Heart left ventricle (tissue), 13 donors: ENCODE data around the gene LRRC8E.

Experiments
- CTCF ChIP-seq, 12 donors: fragments of 200-600 bp; sonication (generic) in 4 of 12; IDR thresholded peaks; one replicate each; pipeline versions ENCODE4 v1.5.0 to v1.8.0; 2018 to 2022; ENCODE audit warnings: antibody characterized with exemption in 12 of 12, mild to moderate bottlenecking in 5 of 12
- POLR2A ChIP-seq, 2 donors: fragments of 450-650 bp; IDR thresholded peaks; one replicate each; pipeline ENCODE4 v1.6.1; 2017; ENCODE audit warnings: antibody characterized with exemption in 2 of 2, mild to moderate bottlenecking in 2 of 2, moderate library complexity in 2 of 2
- donor health status: ischemic (EF 13 %, LVEDD 7.1; RV severe dilation, severe dysfunction).
- donor health status: DM: no; HTN: yes; CAD: no.
- donor health status: DM: no; HTN: no; CAD: no.
- donor health status: ischemic (EF 25% LVEDD 6.9; RV normal size, moderate dysfunction).
- donor health status: ischemic (EF 25% LVEDD 5.7; RV mildly dilated, moderate dysfunction).
- donor health status: ischemic (EF 35%, LVEDD 5.7; RV mildly dilated, moderate dysfunction).
- donor health status: nonischemic (EF 11% LVEDD 7.7; RV severe dilation, severe dysfunction).
- donor health status: DM: yes; HTN: yes; CAD: no.
- donor health status: PGD.
- donor health status: ischemic (EF 29% LVEDD 5.4; RV normal size, mild dysfunction).
- donor health status: nonischemic (EF 23%, LVEDD 6.1; RV moderate dilation, normal function).

GRCh38 chr19:7908078-7908699 is 19.9 kb downstream of the LRRC8E start:
- no peak for TF ChIP-seq POLR2A (IDR thresholded peaks at IDR 0.05)
- TF ChIP-seq CTCF (IDR thresholded peaks at IDR 0.05) = no peak
